Ovary (tissue), 9 donors: Measurements from ENCODE around the gene PINK1. TPM values are rescaled to one million over a fixed set of nuclear protein-coding genes. Genes with fewer than 3 reads are reported as not detected.

Experiments
- DNase-seq, 5 donors: peaks; one replicate each; pipeline ENCODE4 v3.0.0-alpha.2; 2019 to 2020
- H3K27ac ChIP-seq, 2 donors: fragments of 200-600 bp; one replicate each; pipeline versions ENCODE4 v1.5.1 to v1.8.0; 2019 to 2022
- H3K27me3 ChIP-seq: fragments of 200-600 bp; one replicate; pipeline ENCODE4 v1.8.0; 2022
- H3K36me3 ChIP-seq: fragments of 200-600 bp; sonication (generic); one replicate; pipeline ENCODE4 v1.5.1; 2019
- H3K4me1 ChIP-seq: one replicate; pipeline ENCODE4 v1.8.1; 2013; ENCODE audit warnings: mild to moderate bottlenecking, moderate library complexity; ENCODE audit not compliant: insufficient read depth
- H3K4me3 ChIP-seq: fragments of 200-600 bp; sonication (generic); one replicate; pipeline ENCODE4 v1.5.1; 2017
- H3K9me3 ChIP-seq, 2 donors: fragments of 200-600 bp in 1 of 2; sonication (generic) in 1 of 2; one replicate each; pipeline versions ENCODE4 v1.5.1 to v1.8.1; 2013 to 2019; ENCODE audit warnings: mild to moderate bottlenecking in 1 of 2, moderate library complexity in 1 of 2
- CTCF ChIP-seq, 3 donors: fragments of 450-650 bp in 2 of 3; fragments of 200-600 bp in 1 of 3; IDR thresholded peaks; one replicate each; pipeline versions ENCODE4 v1.5.1 to v1.8.0; 2016 to 2022; ENCODE audit warnings: antibody characterized with exemption in 3 of 3, mild to moderate bottlenecking in 1 of 3
- EP300 ChIP-seq: sonication (generic); formaldehyde crosslinking; IDR thresholded peaks from one replicate; pipeline ENCODE4 v1.6.1; 2017; ENCODE audit warnings: antibody characterized with exemption
- POLR2A ChIP-seq: fragments of 450-650 bp; IDR thresholded peaks from one replicate; pipeline ENCODE4 v1.6.1; 2017; ENCODE audit warnings: antibody characterized with exemption, mild to moderate bottlenecking, moderate library complexity
- WGBS, 3 donors: extraction: QIAGEN DNeasy Blood & Tissue Kit in 1 of 3; methylation state at CpG; one replicate each; pipeline versions ENCODE4 v1.1.5 to v1.1.7; 2013 to 2017; 5-methylcytosine and 5-hydroxymethylcytosine counted together
- intact Hi-C, 4 donors: fragments of 100-400 bp; cut with DNase I; formaldehyde crosslinking; loops; one replicate each; pipeline versions ENCODE4 v1.11.0 to v1.15.1; 2022 to 2023
- polyA plus RNA-seq, 2 donors: library from polyadenylated mRNA; stranded (reverse); fragments of 200-250 nt in 1 of 2; fragments of 350-450 nt in 1 of 2; fragmentation: Illumina TruSeq in 1 of 2; extraction: RNeasy Lipid Tissue Mini Kit (QIAGEN cat#74804) in 1 of 2; gene quantifications; one replicate each; pipeline ENCODE4 v1.2.3, GENCODE V29; 2013 to 2014
- total RNA-seq, 7 donors: library from RNA; depleted of rRNA in 2 of 7; stranded (reverse); fragments of >200 nt in 2 of 7; fragmentation: NEBNext Ultra II Directional in 3 of 7; extraction: Animal tissue kit (Norgen Biotek cat#: 25700) in 3 of 7; gene quantifications; one replicate each; pipeline versions ENCODE4 v1.1.0 to v1.2.4, GENCODE V29; 2016 to 2023
- donor health status: DM: no; HTN: no; CAD: no; lungs with moderate emphysema.
- donor health status: DM: no; HTN: no; CAD: no.
- donor health status: Bipolar disorder and iron deficiency.
- donor health status: DM: yes; HTN: yes; CAD: no.
- donor health status: DM: no; HTN: no; CAD: no.
- donor health status: DM: yes; HTN: yes; CAD: no.

PINK1 gene
- total and polyA plus RNA-seq, 9 donors = 40.8 to 70.5 (median 60.0) TPM

- intact Hi-C loops = no loop called here
- Histone ChIP-seq H3K27me3 (no peaks in the 10 kb centered on the region), H3K27ac (no peak overlapping the region), H3K36me3 (no peaks in the 10 kb centered on the region), H3K4me1 (no peaks in the 10 kb centered on the region), H3K4me3 (no peak overlapping the region), H3K9me3 (no peaks in the 10 kb centered on the region)
- DNase-seq = no peak
- TF ChIP-seq POLR2A = no peak
- no peak for TF ChIP-seq CTCF (IDR thresholded peaks at IDR 0.05)
- no peak for TF ChIP-seq EP300
- WGBS, 3 donors = 81 to 88% (median 87%) methylated on average over 6 of the region's 6 CpGs
These were observed 23.7 kb upstream of the PINK1 start for GRCh38 chr1:20609541-20609940.

- intact Hi-C loops = no loop called here
- Histone ChIP-seq H3K36me3 (no peaks in the 10 kb centered on the region), H3K27me3 (no peaks in the 10 kb centered on the region), H3K9me3 (no peaks in the 10 kb centered on the region), H3K4me3 (no peak overlapping the region), H3K27ac (no peak overlapping the region), H3K4me1 (peaks cover 1% of the 10 kb centered on the region)
- 87 to 97% (median 88%) methylated on average over 2 of the region's 2 CpGs for WGBS, 3 donors
- TF ChIP-seq CTCF (IDR thresholded peaks at IDR 0.05) (no peak), EP300 (no peak), POLR2A (no peak)
- DNase-seq = no peak
These were observed 22.3 kb upstream of the PINK1 start for GRCh38 chr1:20610970-20611369.

- intact Hi-C loops = no loop called here
- no peaks in the 10 kb centered on the region for H3K36me3 ChIP-seq
- WGBS, 3 donors = 93 to 95% (median 94%) methylated on average over 5 of the region's 5 CpGs
- TF ChIP-seq EP300 = no peak
- no peaks in the 10 kb centered on the region for H3K27me3 ChIP-seq
- no peak for DNase-seq
- H3K4me3 ChIP-seq = no peak overlapping the region
- H3K27ac ChIP-seq = no peak overlapping the region
- peaks cover 4% of the 10 kb centered on the region for H3K4me1 ChIP-seq
- no peaks in the 10 kb centered on the region for H3K9me3 ChIP-seq
These were observed 21.6 kb upstream of the PINK1 start for GRCh38 chr1:20611652-20612051.

GRCh38 chr1:20612221-20612746 lies 21.0 kb upstream of the PINK1 start:
- Histone ChIP-seq H3K4me1 (peaks cover 4% of the 10 kb centered on the region), H3K27me3 (no peaks in the 10 kb centered on the region), H3K9me3 (no peaks in the 10 kb centered on the region), H3K36me3 (no peaks in the 10 kb centered on the region), H3K27ac (no peak overlapping the region), H3K4me3 (no peak overlapping the region)
- no peak for DNase-seq
- intact Hi-C loops = no loop called here
- no peak for TF ChIP-seq EP300
- no peak for TF ChIP-seq CTCF (IDR thresholded peaks at IDR 0.05)
- no peak for TF ChIP-seq POLR2A
- 78 to 81% (median 80%) methylated on average over 11 of the region's 11 CpGs for WGBS, 3 donors

GRCh38 chr1:20614131-20614579 lies 19.1 kb upstream of the PINK1 start:
- TF ChIP-seq EP300 (no peak), CTCF (IDR thresholded peaks at IDR 0.05) (no peak), POLR2A (no peak)
- Histone ChIP-seq H3K9me3 (no peaks in the 10 kb centered on the region), H3K27me3 (no peaks in the 10 kb centered on the region), H3K4me3 (no peak overlapping the region), H3K36me3 (no peaks in the 10 kb centered on the region), H3K4me1 (peaks cover 4% of the 10 kb centered on the region), H3K27ac (no peak overlapping the region)
- WGBS, 3 donors = 74 to 88% (median 82%) methylated on average over 3 of the region's 3 CpGs
- intact Hi-C loops = no loop called here
- no peak for DNase-seq
